ENCODE results near the gene BCAR3. TPM values are rescaled to one million over a fixed set of nuclear protein-coding genes. Genes with fewer than 3 reads are reported as not detected.
A peak's percentile ranks its signal among the peaks of the same experiment; 100 is the strongest.

Gene BCAR3
- total RNA-seq, 1 experiment from 2014 or later = 60.0 TPM

- DNase-seq (ENCODE audit: low read depth) = no peak
These were observed 65.2 kb downstream of the BCAR3 start for GRCh38 chr1:93616221-93616995.

GRCh38 chr1:93615582-93616150 lies 66.0 kb downstream of the BCAR3 start:
- DNase-seq (ENCODE audit: low read depth) = peak; percentile 82

- peak; percentile 60 for DNase-seq (ENCODE audit: low read depth)
These were observed 66.6 kb downstream of the BCAR3 start for GRCh38 chr1:93614986-93615581.

- no peak for DNase-seq (ENCODE audit: low read depth)
These were observed 67.1 kb downstream of the BCAR3 start for GRCh38 chr1:93614541-93614940.

- no peak for DNase-seq (ENCODE audit: low read depth)
These were observed 67.7 kb downstream of the BCAR3 start for GRCh38 chr1:93613898-93614297.

- no peak for DNase-seq (ENCODE audit: low read depth)
These were observed 69.1 kb downstream of the BCAR3 start for GRCh38 chr1:93612510-93612909.

- no peak for DNase-seq (ENCODE audit: low read depth)
These were observed 70.0 kb downstream of the BCAR3 start for GRCh38 chr1:93611668-93612067.

GRCh38 chr1:93609536-93609935 lies 72.1 kb downstream of the BCAR3 start:
- DNase-seq (ENCODE audit: low read depth) = no peak

GRCh38 chr1:93608187-93609109 lies 73.2 kb downstream of the BCAR3 start:
- peak; percentile 73 for DNase-seq (ENCODE audit: low read depth)

- peak; percentile 45 for DNase-seq (ENCODE audit: low read depth)
These were observed 73.8 kb downstream of the BCAR3 start for GRCh38 chr1:93607814-93608186.

GRCh38 chr1:93605812-93606512 lies 75.7 kb downstream of the BCAR3 start:
- peak; percentile 94 for DNase-seq (ENCODE audit: low read depth)

- no peak for DNase-seq (ENCODE audit: low read depth)
These were observed 76.5 kb downstream of the BCAR3 start for GRCh38 chr1:93605026-93605568.

- no peak for DNase-seq (ENCODE audit: low read depth)
These were observed 77.2 kb downstream of the BCAR3 start for GRCh38 chr1:93604411-93604810.

- peak; percentile 45 for DNase-seq (ENCODE audit: low read depth)
These were observed 78.0 kb downstream of the BCAR3 start for GRCh38 chr1:93603601-93604000.

- DNase-seq (ENCODE audit: low read depth) = no peak
These were observed 78.5 kb downstream of the BCAR3 start for GRCh38 chr1:93603106-93603505.

- DNase-seq (ENCODE audit: low read depth) = no peak
These were observed 79.5 kb downstream of the BCAR3 start for GRCh38 chr1:93602101-93602500.

- no peak for DNase-seq (ENCODE audit: low read depth)
These were observed 80.0 kb downstream of the BCAR3 start for GRCh38 chr1:93601686-93602085.

- DNase-seq (ENCODE audit: low read depth) = no peak
These were observed 81.0 kb downstream of the BCAR3 start for GRCh38 chr1:93600663-93601062.

- DNase-seq (ENCODE audit: low read depth) = no peak
These were observed 82.2 kb downstream of the BCAR3 start for GRCh38 chr1:93599479-93599878.

- no peak for DNase-seq (ENCODE audit: low read depth)
These were observed 82.7 kb downstream of the BCAR3 start for GRCh38 chr1:93598861-93599439.

GRCh38 chr1:93598396-93598795 lies 83.2 kb downstream of the BCAR3 start:
- DNase-seq (ENCODE audit: low read depth) = no peak
